Spleen (tissue), 11 donors: Measurements from ENCODE around the gene KDM5B. TPM values are rescaled to one million over a fixed set of nuclear protein-coding genes. Genes with fewer than 3 reads are reported as not detected.
A peak's percentile ranks its signal among the peaks of the same experiment; 100 is the strongest.

Experiments used
- DNase-seq: peaks from one replicate; pipeline ENCODE4 v3.0.0-alpha.2; 2020
- H3K27ac ChIP-seq, 8 donors: fragments of 200-600 bp; sonication (generic) in 7 of 8; 1 replicate in 4 of 8; 2 replicates in 4 of 8; pipeline versions ENCODE4 v1.5.0 to v1.8.0; 2016 to 2021; ENCODE audit warnings: inconsistent platforms in 4 of 8, mild to moderate bottlenecking in 4 of 8, moderate library complexity in 1 of 8
- H3K27me3 ChIP-seq, 7 donors: fragments of 200-600 bp; sonication (generic) in 6 of 7; replicated peaks in 1 of 7; 1 replicate in 4 of 7; 2 replicates in 3 of 7; pipeline versions ENCODE4 v1.5.0 to v1.8.0; 2016 to 2021; ENCODE audit warnings: inconsistent platforms in 3 of 7, mild to moderate bottlenecking in 1 of 7
- H3K36me3 ChIP-seq, 6 donors: fragments of 200-600 bp; sonication (generic) in 5 of 6; 1 replicate in 4 of 6; 2 replicates in 2 of 6; pipeline versions ENCODE4 v1.5.0 to v1.8.0; 2016 to 2021; ENCODE audit warnings: inconsistent platforms in 2 of 6
- H3K4me1 ChIP-seq, 6 donors: fragments of 200-600 bp; sonication (generic) in 5 of 6; 1 replicate in 3 of 6; 2 replicates in 3 of 6; pipeline versions ENCODE4 v1.5.0 to v1.8.0; 2016 to 2021; ENCODE audit warnings: inconsistent platforms in 3 of 6
- H3K4me3 ChIP-seq, 8 donors: fragments of 200-600 bp; sonication (generic) in 7 of 8; 1 replicate in 4 of 8; 2 replicates in 4 of 8; pipeline versions ENCODE4 v1.5.0 to v1.8.0; 2016 to 2021; ENCODE audit warnings: inconsistent platforms in 4 of 8, mild to moderate bottlenecking in 4 of 8, moderate library complexity in 2 of 8
- H3K9me3 ChIP-seq, 8 donors: fragments of 200-600 bp; sonication (generic) in 7 of 8; 1 replicate in 4 of 8; 2 replicates in 4 of 8; pipeline versions ENCODE4 v1.5.0 to v1.8.0; 2016 to 2021; ENCODE audit warnings: inconsistent platforms in 4 of 8
- POLR2A ChIP-seq, 3 donors: fragments of 450-650 bp; IDR thresholded peaks; one replicate each; pipeline ENCODE4 v1.5.1; 2017; ENCODE audit warnings: antibody characterized with exemption in 3 of 3, mild to moderate bottlenecking in 1 of 3
- POLR2AphosphoS5 ChIP-seq, 3 donors: sonication (generic); formaldehyde crosslinking; IDR thresholded peaks; one replicate each; pipeline ENCODE4 v1.5.1; 2017; ENCODE audit warnings: antibody characterized with exemption in 3 of 3
- WGBS, 5 donors: extraction: QIAGEN DNeasy Blood & Tissue Kit in 3 of 5; methylation state at CpG; one replicate each; pipeline versions ENCODE4 v1.1.5 to v1.1.7; 2013 to 2018; 5-methylcytosine and 5-hydroxymethylcytosine counted together
- intact Hi-C: fragments of 100-400 bp; cut with DNase I; formaldehyde crosslinking; loops from one replicate; pipeline ENCODE4 v1.15.0; 2023; ENCODE audit warnings: low total_unique reads
- polyA plus RNA-seq, 3 donors: library from polyadenylated mRNA; stranded (reverse); fragments of 200-250 nt; gene quantifications; one replicate each; pipeline ENCODE4 v1.2.1, GENCODE V29; 2013
- total RNA-seq, 7 donors: library from RNA; depleted of rRNA in 3 of 7; stranded (reverse); fragments of >200 nt in 3 of 7; fragmentation: NEBNext Ultra II Directional in 4 of 7; extraction: Animal tissue kit (Norgen Biotek cat#: 25700) in 4 of 7; gene quantifications; one replicate each; pipeline versions ENCODE4 v1.1.0 to v1.2.1, GENCODE V29; 2016 to 2021
- TF ChIP-seq, protein P1 (sequence below), 11 experiments: fragments of 200-600 bp in 7 of 11; fragments of 450-650 bp in 4 of 11; sonication (generic) in 4 of 11; IDR thresholded peaks in 8 of 11; conservative IDR thresholded peaks in 3 of 11; 1 replicate in 7 of 11; 2 replicates in 4 of 11; pipeline versions ENCODE4 v1.4.0 to v1.8.0; 2016 to 2021; ENCODE audit warnings: antibody characterized with exemption in 11 of 11, inconsistent platforms in 4 of 11, mild to moderate bottlenecking in 1 of 11
- donor health status: healthy with polysubstance abuse.
- donor health status: DM: no; HTN: no; CAD: no; lungs with moderate emphysema.
- donor health status: DM: no; HTN: no; CAD: no.
- donor health status: Bipolar disorder and iron deficiency.
- donor health status: healthy.
- donor health status: DM: no; HTN: no; CAD: no.
- donor health status: DM: yes; HTN: yes; CAD: no.

KDM5B gene
- total and polyA plus RNA-seq, 10 donors = 7.7 to 71.9 (median 52.3) TPM

DNA sequence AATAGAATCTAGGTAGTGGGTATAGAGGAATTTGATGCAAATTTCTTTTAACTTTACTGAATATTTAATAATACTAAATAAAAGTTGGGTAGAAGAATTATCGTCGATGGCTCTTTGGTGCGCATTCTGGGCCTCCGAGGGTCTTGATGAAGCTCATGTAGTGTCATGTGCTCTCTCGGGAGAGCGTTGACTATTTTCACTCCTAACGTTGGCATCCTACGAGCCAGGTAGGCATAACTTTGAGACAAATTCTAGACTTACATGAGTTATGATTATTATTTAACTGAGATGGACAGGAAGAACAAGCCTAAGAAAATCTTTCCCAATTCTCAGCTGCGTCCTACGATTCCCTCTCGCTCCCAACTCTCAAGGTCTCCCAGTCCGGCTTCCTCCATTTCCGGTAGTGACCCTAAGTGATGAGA lies 2.0 kb upstream of the KDM5B start:
- Histone ChIP-seq H3K9me3 (no peaks in the 10 kb centered on the region), H3K27me3 (peaks cover 0 to 3% (median 0%) of the 10 kb centered on the region in 7 donors), H3K4me1 (peaks cover 5 to 52% (median 43%) of the 10 kb centered on the region in 6 donors), H3K27ac (peak overlapping the region; percentile 71 to 93 (median 88)), H3K36me3 (no peaks in the 10 kb centered on the region), H3K4me3 (peak overlapping the region; percentile 76 to 93 (median 86))
- TF ChIP-seq POLR2AphosphoS5 (IDR thresholded peaks at IDR 0.05) = no peak
- intact Hi-C loops = no loop called here
- DNase-seq = no peak
- 9 to 13% (median 11%) methylated on average over 13 of the region's 13 CpGs for WGBS, 5 donors

GRCh38 chr1:202809597-202810159 lies 1.5 kb upstream of the KDM5B start:
- Histone ChIP-seq H3K4me3 (peak overlapping the region in 4 of 8 donors; percentile 78 to 89 (median 84)), H3K4me1 (peaks cover 5 to 57% (median 47%) of the 10 kb centered on the region in 6 donors), H3K27ac (peak overlapping the region in 6 of 8 donors; percentile 86 to 93 (median 88)), H3K9me3 (no peaks in the 10 kb centered on the region), H3K36me3 (no peaks in the 10 kb centered on the region), H3K27me3 (peaks cover 0 to 3% (median 0%) of the 10 kb centered on the region in 7 donors)
- intact Hi-C loops = loop anchor here (10.0 kb wide), 1 partner anchor 195 kb away; the partner anchor contains the start of gene TMEM183A
- TF ChIP-seq POLR2A (IDR thresholded peaks at IDR 0.05) (no peak), POLR2AphosphoS5 (IDR thresholded peaks at IDR 0.05) (no peak)
- TF ChIP-seq, protein P1, sequence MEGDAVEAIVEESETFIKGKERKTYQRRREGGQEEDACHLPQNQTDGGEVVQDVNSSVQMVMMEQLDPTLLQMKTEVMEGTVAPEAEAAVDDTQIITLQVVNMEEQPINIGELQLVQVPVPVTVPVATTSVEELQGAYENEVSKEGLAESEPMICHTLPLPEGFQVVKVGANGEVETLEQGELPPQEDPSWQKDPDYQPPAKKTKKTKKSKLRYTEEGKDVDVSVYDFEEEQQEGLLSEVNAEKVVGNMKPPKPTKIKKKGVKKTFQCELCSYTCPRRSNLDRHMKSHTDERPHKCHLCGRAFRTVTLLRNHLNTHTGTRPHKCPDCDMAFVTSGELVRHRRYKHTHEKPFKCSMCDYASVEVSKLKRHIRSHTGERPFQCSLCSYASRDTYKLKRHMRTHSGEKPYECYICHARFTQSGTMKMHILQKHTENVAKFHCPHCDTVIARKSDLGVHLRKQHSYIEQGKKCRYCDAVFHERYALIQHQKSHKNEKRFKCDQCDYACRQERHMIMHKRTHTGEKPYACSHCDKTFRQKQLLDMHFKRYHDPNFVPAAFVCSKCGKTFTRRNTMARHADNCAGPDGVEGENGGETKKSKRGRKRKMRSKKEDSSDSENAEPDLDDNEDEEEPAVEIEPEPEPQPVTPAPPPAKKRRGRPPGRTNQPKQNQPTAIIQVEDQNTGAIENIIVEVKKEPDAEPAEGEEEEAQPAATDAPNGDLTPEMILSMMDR (IDR thresholded peaks at IDR 0.05 in 8 of 11, conservative IDR thresholded peaks at IDR 0.05 in 3 of 11) = no peak
- DNase-seq = no peak
- WGBS, 5 donors = 67 to 76% (median 73%) methylated on average over 15 of the region's 15 CpGs

GRCh38 chr1:202807451-202807925 lies 733 bp downstream of the KDM5B start:
- no peak for TF ChIP-seq POLR2AphosphoS5 (IDR thresholded peaks at IDR 0.05)
- TF ChIP-seq, protein P1 (IDR thresholded peaks at IDR 0.05 in 8 of 11, conservative IDR thresholded peaks at IDR 0.05 in 3 of 11) = no peak
- no peak for TF ChIP-seq POLR2A (IDR thresholded peaks at IDR 0.05)
- Histone ChIP-seq H3K4me1 (peaks cover 5 to 79% (median 59%) of the 10 kb centered on the region in 6 donors), H3K36me3 (no peaks in the 10 kb centered on the region), H3K4me3 (peak overlapping the region; percentile 70 to 99 (median 95)), H3K27me3 (peaks cover 0 to 3% (median 0%) of the 10 kb centered on the region in 7 donors), H3K9me3 (no peaks in the 10 kb centered on the region), H3K27ac (peak overlapping the region; percentile 73 to 93 (median 90))
- intact Hi-C loops = loop anchor here (10.0 kb wide), 1 partner anchor 197 kb away; the partner anchor contains the start of gene TMEM183A
- DNase-seq = peak; percentile 87
- 0 to 2% (median 1%) methylated on average over 19 to 45 of the region's 45 CpGs for WGBS, 5 donors

DNA sequence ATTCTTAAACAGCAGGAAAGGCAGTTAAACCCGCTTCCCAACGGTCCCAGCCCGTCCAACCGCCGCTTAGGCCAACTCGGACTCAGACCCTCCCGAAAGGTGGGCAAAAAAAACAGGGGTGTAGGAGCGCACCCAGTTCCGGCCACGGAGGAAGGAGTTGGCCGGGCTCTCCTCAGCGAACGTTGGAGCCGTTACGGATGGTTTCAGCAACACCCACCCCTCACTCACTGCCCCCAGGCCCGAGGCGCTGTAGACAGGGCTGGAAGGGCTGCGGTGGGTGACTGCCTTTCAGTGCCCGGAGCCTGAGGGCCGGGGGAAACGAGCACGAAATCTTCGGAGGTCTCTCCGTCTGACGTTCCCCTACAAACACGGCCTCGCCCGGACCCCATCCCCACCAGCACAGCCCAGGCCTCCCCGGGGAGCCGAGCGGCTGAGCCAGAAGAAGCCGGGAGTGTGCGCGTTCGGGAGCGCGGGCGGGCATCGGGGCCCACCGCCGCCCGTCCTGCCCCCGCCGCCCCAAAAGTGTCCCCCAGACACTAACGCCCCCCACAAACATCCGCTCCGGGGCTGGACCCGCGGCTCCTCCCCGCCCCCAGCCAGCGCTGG lies 1.3 kb downstream of the KDM5B start:
- DNase-seq = peak; percentile 85
- Histone ChIP-seq H3K27ac (peak overlapping the region; percentile 73 to 93 (median 90)), H3K9me3 (no peaks in the 10 kb centered on the region), H3K36me3 (no peaks in the 10 kb centered on the region), H3K4me1 (peaks cover 5 to 83% (median 61%) of the 10 kb centered on the region in 6 donors), H3K4me3 (peak overlapping the region; percentile 70 to 99 (median 95)), H3K27me3 (peaks cover 0 to 3% (median 0%) of the 10 kb centered on the region in 7 donors)
- intact Hi-C loops = loop anchor here (10.0 kb wide), 1 partner anchor 198 kb away; the partner anchor contains the start of gene TMEM183A
- TF ChIP-seq POLR2A (IDR thresholded peaks at IDR 0.05) (no peak), POLR2AphosphoS5 (IDR thresholded peaks at IDR 0.05) (peak in 1 of 3 donors; percentile 44)
- WGBS, 5 donors = 0 to 6% (median 1%) methylated on average over 17 to 51 of the region's 51 CpGs
